ENCODE measurements around the gene DAB1.

Gene DAB1

GRCh38 chr1:57218487-57219079, 205.3 kb downstream of the DAB1 start:
- H3K4me3 ChIP-seq (ENCODE audit: low read depth, low read length), result no peak overlapping the region
- DNase-seq (ENCODE audit: low read depth), result no peak
- no peak for TF ChIP-seq CTCF (IDR thresholded peaks at IDR 0.05; ENCODE audit: control insufficient read depth, extremely low read depth, insufficient read depth)

- TF ChIP-seq CTCF (IDR thresholded peaks at IDR 0.05; ENCODE audit: control insufficient read depth, extremely low read depth, insufficient read depth), result no peak
- no peak overlapping the region for H3K4me3 ChIP-seq (ENCODE audit: low read depth, low read length)
- DNase-seq (ENCODE audit: low read depth), result no peak
These were observed 206.0 kb downstream of the DAB1 start for GRCh38 chr1:57217905-57218304.

- H3K4me3 ChIP-seq (ENCODE audit: low read depth, low read length), result no peak overlapping the region
- no peak for DNase-seq (ENCODE audit: low read depth)
These were observed 208.8 kb downstream of the DAB1 start for GRCh38 chr1:57214951-57215575.

GRCh38 chr1:57210881-57211280, 213.0 kb downstream of the DAB1 start:
- H3K4me3 ChIP-seq (ENCODE audit: low read depth, low read length), result no peak overlapping the region
- no peak for DNase-seq (ENCODE audit: low read depth)
- no peak for TF ChIP-seq CTCF (IDR thresholded peaks at IDR 0.05; ENCODE audit: control insufficient read depth, extremely low read depth, insufficient read depth)

More at GRCh38 chr1:57214951-57215575, 208.8 kb downstream of the DAB1 start:
- no peak for TF ChIP-seq CTCF (IDR thresholded peaks at IDR 0.05; ENCODE audit: control insufficient read depth, extremely low read depth, insufficient read depth)

- no peak for TF ChIP-seq CTCF (IDR thresholded peaks at IDR 0.05; ENCODE audit: control insufficient read depth, extremely low read depth, insufficient read depth)
These were observed 214.4 kb downstream of the DAB1 start for GRCh38 chr1:57209495-57209894.

GRCh38 chr1:57208741-57209302, 215.0 kb downstream of the DAB1 start:
- DNase-seq (ENCODE audit: low read depth), result no peak
- no peak overlapping the region for H3K4me3 ChIP-seq (ENCODE audit: low read depth, low read length)
- TF ChIP-seq CTCF (IDR thresholded peaks at IDR 0.05; ENCODE audit: control insufficient read depth, extremely low read depth, insufficient read depth), result no peak

More at GRCh38 chr1:57209495-57209894, 214.4 kb downstream of the DAB1 start:
- no peak for DNase-seq (ENCODE audit: low read depth)
- H3K4me3 ChIP-seq (ENCODE audit: low read depth, low read length), result no peak overlapping the region

Measured in LNCaP clone FGC (cell line).